HepG2 (cell line): ENCODE data around the gene L3MBTL4.

Experiments used
- HNF4G ChIP-seq, 2 experiments: sonication (generic) in 1 of 2; formaldehyde crosslinking in 1 of 2; IDR thresholded peaks; 2 replicates each; pipeline versions ENCODE4 v1.4.0 to v1.6.1; 2011 to 2020; ENCODE audit warnings: borderline replicate concordance in 2 of 2, low read depth in 2 of 2, mild to moderate bottlenecking in 2 of 2, low read length in 1 of 2, missing genetic modification reagents in 1 of 2, moderate library complexity in 1 of 2
- JUND ChIP-seq: sonication (generic); formaldehyde crosslinking; IDR thresholded peaks from 2 replicates; pipeline ENCODE4 v1.8.0; 2022; ENCODE audit warnings: mild to moderate bottlenecking, missing genetic modification reagents
- POLR2AphosphoS5 ChIP-seq: IDR thresholded peaks from 2 replicates; pipeline ENCODE4 v1.6.1; 2012; ENCODE audit warnings: low read depth, low read length
- RAD51 ChIP-seq: fragments of 450-650 bp; IDR thresholded peaks from 2 replicates; pipeline ENCODE4 v1.6.1; 2016; ENCODE audit warnings: borderline replicate concordance
- SRSF1 ChIP-seq: fragments of 200-400 bp; formaldehyde crosslinking; optimal IDR thresholded peaks from 2 replicates; pipeline ENCODE3; 2017; ENCODE audit warnings: mild to moderate bottlenecking, low read depth, low read length, moderate library complexity
- ZHX1 ChIP-seq: sonication (generic); formaldehyde crosslinking; IDR thresholded peaks from 2 replicates; pipeline ENCODE4 v1.8.1; 2022; ENCODE audit warnings: low read depth, mild to moderate bottlenecking, missing genetic modification reagents
- ZNF136 ChIP-seq: sonication (generic); formaldehyde crosslinking; IDR thresholded peaks from 2 replicates; pipeline ENCODE4 v1.8.1; 2022; ENCODE audit warnings: low read depth, mild to moderate bottlenecking, moderate library complexity, missing genetic modification reagents
- TF ChIP-seq, protein P1 (sequence below): sonication (generic); formaldehyde crosslinking; IDR thresholded peaks from 2 replicates; pipeline ENCODE4 v1.5.0; 2020; ENCODE audit warnings: mild to moderate bottlenecking, missing genetic modification reagents, moderate library complexity

DNA sequence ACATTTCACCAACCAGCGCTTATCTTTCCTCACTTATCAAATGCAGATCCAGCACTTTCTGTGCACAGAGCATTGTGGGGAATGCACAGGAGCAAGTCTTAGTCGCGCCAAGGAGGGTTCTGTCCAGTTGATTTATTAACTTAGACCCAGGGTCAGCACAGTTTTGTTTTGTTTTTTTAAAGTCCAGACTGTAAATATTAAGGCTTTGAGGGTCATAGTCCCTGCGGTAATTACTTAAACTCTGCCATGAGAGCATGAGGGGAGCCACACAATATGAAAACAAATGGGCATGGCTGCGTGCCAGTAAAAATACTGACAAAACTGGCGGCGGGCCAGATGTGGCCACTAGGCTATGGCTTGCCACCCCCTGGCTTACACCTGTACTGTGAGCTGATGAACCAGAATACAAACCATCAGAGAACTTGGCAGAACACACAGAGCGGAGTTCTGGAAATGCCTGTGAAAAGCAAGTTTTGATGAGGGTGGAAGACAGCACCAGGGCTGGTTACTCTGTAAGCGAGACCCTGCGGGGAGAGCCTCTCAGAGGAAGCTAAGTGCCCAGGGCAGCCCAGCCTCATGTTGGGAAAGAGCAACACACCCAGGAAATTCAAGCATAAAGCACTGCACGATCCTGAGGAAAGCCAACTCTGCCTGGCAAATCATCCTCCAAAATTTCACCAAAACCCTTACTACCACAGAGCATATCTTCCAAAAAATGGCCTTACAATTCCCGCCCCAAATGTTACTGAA, 43.6 kb downstream of the L3MBTL4 start:
- TF ChIP-seq RAD51 (no peak), SRSF1 (no peak), HNF4G (IDR thresholded peaks at IDR 0.05; ENCODE audit: borderline replicate concordance, low read depth, low read length) (peak; percentile 56), HNF4G (CRISPR knock-in tag; IDR thresholded peaks at IDR 0.05; ENCODE audit: borderline replicate concordance, low read depth) (0 out of 2 replicates have a peak, but pooled peaks have one; percentile 72), POLR2AphosphoS5 (peak; percentile 33; the same call in 1 of the 2 replicates), JUND (CRISPR knock-in tag) (no peak), ZNF136 (no peak), ZHX1 (no peak)
- TF ChIP-seq, protein P1, sequence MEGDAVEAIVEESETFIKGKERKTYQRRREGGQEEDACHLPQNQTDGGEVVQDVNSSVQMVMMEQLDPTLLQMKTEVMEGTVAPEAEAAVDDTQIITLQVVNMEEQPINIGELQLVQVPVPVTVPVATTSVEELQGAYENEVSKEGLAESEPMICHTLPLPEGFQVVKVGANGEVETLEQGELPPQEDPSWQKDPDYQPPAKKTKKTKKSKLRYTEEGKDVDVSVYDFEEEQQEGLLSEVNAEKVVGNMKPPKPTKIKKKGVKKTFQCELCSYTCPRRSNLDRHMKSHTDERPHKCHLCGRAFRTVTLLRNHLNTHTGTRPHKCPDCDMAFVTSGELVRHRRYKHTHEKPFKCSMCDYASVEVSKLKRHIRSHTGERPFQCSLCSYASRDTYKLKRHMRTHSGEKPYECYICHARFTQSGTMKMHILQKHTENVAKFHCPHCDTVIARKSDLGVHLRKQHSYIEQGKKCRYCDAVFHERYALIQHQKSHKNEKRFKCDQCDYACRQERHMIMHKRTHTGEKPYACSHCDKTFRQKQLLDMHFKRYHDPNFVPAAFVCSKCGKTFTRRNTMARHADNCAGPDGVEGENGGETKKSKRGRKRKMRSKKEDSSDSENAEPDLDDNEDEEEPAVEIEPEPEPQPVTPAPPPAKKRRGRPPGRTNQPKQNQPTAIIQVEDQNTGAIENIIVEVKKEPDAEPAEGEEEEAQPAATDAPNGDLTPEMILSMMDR (CRISPR knock-in tag): peak; percentile 25; the same call in 1 of the 2 replicates
